Left lung (tissue), 10 donors: ENCODE measurements around the gene SNAPC5. TPM values are rescaled to one million over a fixed set of nuclear protein-coding genes. Genes with fewer than 3 reads are reported as not detected.
"Not testable (repeated sequence)": the region's sequence is repeated elsewhere in the genome, so short reads cannot be mapped to it uniquely, and the experiment has no call there.

Experiments used
- ATAC-seq: fragments of 200-7000 bp; cut with Tn5 transposase; one replicate; pipeline ENCODE4 v1.9.1; 2020; ENCODE audit warnings: moderate library complexity
- DNase-seq, 4 donors: peaks; one replicate each; pipeline ENCODE4 v3.0.0-alpha.2; 2013 to 2020
- H3K27ac ChIP-seq, 2 donors: fragments of 200-600 bp; sonication (generic) in 1 of 2; one replicate each; pipeline versions ENCODE4 v1.5.0 to v1.8.0; 2020 to 2021
- H3K27me3 ChIP-seq, 2 donors: fragments of 200-600 bp; sonication (generic) in 1 of 2; one replicate each; pipeline versions ENCODE4 v1.5.0 to v1.8.0; 2020 to 2021
- H3K36me3 ChIP-seq, 2 donors: fragments of 200-600 bp; sonication (generic) in 1 of 2; one replicate each; pipeline versions ENCODE4 v1.5.0 to v1.8.0; 2020 to 2021
- H3K4me1 ChIP-seq, 2 donors: fragments of 200-600 bp; one replicate each; pipeline ENCODE4 v1.8.0; 2021
- H3K4me3 ChIP-seq, 2 donors: fragments of 200-600 bp; sonication (generic) in 1 of 2; one replicate each; pipeline versions ENCODE4 v1.5.0 to v1.8.0; 2020 to 2021; ENCODE audit warnings: mild to moderate bottlenecking in 1 of 2
- H3K9me3 ChIP-seq, 2 donors: fragments of 200-600 bp; sonication (generic) in 1 of 2; one replicate each; pipeline versions ENCODE4 v1.5.0 to v1.8.0; 2020 to 2021
- intact Hi-C, 2 donors: fragments of 100-400 bp; cut with DNase I; formaldehyde crosslinking; loops; one replicate each; pipeline versions ENCODE4 v1.11.2 to v1.14.2; 2022
- polyA plus RNA-seq, 6 donors: library from polyadenylated mRNA; unstranded; fragments of 120-200 nt; gene quantifications; one replicate each; pipeline ENCODE4 v1.2.1, GENCODE V29; 2013; ENCODE audit not compliant: insufficient read length in 6 of 6
- total RNA-seq, 2 donors: library from RNA; stranded (reverse); fragmentation: NEBNext Ultra II Directional; extraction: Animal tissue kit (Norgen Biotek cat#: 25700); gene quantifications; one replicate each; pipeline ENCODE4 v1.2.1, GENCODE V29; 2021
- TF ChIP-seq, protein P1 (sequence below), 2 donors: fragments of 200-600 bp; sonication (generic) in 1 of 2; IDR thresholded peaks; one replicate each; pipeline versions ENCODE4 v1.5.0 to v1.8.0; 2021; ENCODE audit warnings: antibody characterized with exemption in 2 of 2
- donor health status: DM: no; HTN: yes; CAD: no.
- donor health status: DM: no; HTN: no; CAD: no.

SNAPC5 gene
- total and polyA plus RNA-seq, 8 donors = 17.9 to 33.7 (median 25.1) TPM

- ATAC-seq, intact Hi-C loops, H3K27ac ChIP-seq, H3K4me3 ChIP-seq, H3K9me3 ChIP-seq, H3K4me1 ChIP-seq, DNase-seq, H3K27me3 ChIP-seq: not testable (repeated sequence)
- H3K36me3 ChIP-seq = peaks cover 0 to 15% of the 10 kb centered on the region in 2 donors
These were observed 32.3 kb downstream of the SNAPC5 start for GRCh38 chr15:66465294-66465693.

GRCh38 chr15:66462627-66463026, 34.9 kb downstream of the SNAPC5 start:
- intact Hi-C loops = no loop called here

GRCh38 chr15:66461917-66462316, 35.6 kb downstream of the SNAPC5 start:
- TF ChIP-seq, protein P1, sequence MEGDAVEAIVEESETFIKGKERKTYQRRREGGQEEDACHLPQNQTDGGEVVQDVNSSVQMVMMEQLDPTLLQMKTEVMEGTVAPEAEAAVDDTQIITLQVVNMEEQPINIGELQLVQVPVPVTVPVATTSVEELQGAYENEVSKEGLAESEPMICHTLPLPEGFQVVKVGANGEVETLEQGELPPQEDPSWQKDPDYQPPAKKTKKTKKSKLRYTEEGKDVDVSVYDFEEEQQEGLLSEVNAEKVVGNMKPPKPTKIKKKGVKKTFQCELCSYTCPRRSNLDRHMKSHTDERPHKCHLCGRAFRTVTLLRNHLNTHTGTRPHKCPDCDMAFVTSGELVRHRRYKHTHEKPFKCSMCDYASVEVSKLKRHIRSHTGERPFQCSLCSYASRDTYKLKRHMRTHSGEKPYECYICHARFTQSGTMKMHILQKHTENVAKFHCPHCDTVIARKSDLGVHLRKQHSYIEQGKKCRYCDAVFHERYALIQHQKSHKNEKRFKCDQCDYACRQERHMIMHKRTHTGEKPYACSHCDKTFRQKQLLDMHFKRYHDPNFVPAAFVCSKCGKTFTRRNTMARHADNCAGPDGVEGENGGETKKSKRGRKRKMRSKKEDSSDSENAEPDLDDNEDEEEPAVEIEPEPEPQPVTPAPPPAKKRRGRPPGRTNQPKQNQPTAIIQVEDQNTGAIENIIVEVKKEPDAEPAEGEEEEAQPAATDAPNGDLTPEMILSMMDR (IDR thresholded peaks at IDR 0.05) = no peak
- no peak overlapping the region for H3K4me3 ChIP-seq
- ATAC-seq (no peak), DNase-seq (no peak)
- intact Hi-C loops = no loop called here
- H3K27me3 ChIP-seq = no peaks in the 10 kb centered on the region
- H3K36me3 ChIP-seq = peaks cover 0 to 15% of the 10 kb centered on the region in 2 donors
- no peak overlapping the region for H3K27ac ChIP-seq
- H3K9me3 ChIP-seq = no peaks in the 10 kb centered on the region
- peaks cover 0 to 4% of the 10 kb centered on the region in 2 donors for H3K4me1 ChIP-seq

More at GRCh38 chr15:66462627-66463026, 34.9 kb downstream of the SNAPC5 start:
- no peaks in the 10 kb centered on the region for H3K9me3 ChIP-seq
- peaks cover 0 to 4% of the 10 kb centered on the region in 2 donors for H3K4me1 ChIP-seq
- DNase-seq (no peak), ATAC-seq (no peak)
- TF ChIP-seq, protein P1 (IDR thresholded peaks at IDR 0.05) = no peak
- H3K27ac ChIP-seq = no peak overlapping the region
- H3K27me3 ChIP-seq = no peaks in the 10 kb centered on the region
- H3K4me3 ChIP-seq = no peak overlapping the region
- peaks cover 0 to 15% of the 10 kb centered on the region in 2 donors for H3K36me3 ChIP-seq

DNA sequence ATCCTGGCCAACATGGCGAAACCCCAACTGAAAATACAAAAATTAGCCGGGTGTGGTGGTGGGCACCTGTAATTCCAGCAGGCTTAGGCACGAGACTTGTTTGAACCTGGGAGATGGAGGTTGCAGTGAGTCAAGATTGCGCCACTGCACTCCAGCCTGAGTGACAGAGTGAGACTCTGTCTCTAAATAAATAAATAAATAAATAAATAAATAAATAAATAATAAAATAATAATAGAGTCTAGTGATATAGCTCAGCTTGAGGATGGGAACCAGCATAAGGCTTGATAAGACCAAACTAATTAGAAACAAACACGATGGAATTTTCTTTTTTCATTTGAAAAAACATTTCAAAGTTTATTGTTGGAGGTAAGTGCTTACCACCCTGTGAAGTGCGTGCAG, 36.3 kb downstream of the SNAPC5 start:
- not testable (repeated sequence) for DNase-seq

GRCh38 chr15:66459818-66460615, 37.5 kb downstream of the SNAPC5 start:
- DNase-seq (no peak), ATAC-seq (peak; percentile 22)
- Histone ChIP-seq H3K9me3 (no peaks in the 10 kb centered on the region), H3K27ac (no peak overlapping the region), H3K4me1 (no peaks in the 10 kb centered on the region), H3K4me3 (no peak overlapping the region), H3K27me3 (no peaks in the 10 kb centered on the region), H3K36me3 (peaks cover 0 to 15% of the 10 kb centered on the region in 2 donors)
- intact Hi-C loops = no loop called here
- TF ChIP-seq, protein P1 (IDR thresholded peaks at IDR 0.05) = no peak

More for the DNA sequence above, 36.3 kb downstream of the SNAPC5 start:
- H3K4me1 ChIP-seq, H3K9me3 ChIP-seq, ATAC-seq, H3K27ac ChIP-seq, H3K4me3 ChIP-seq, intact Hi-C loops, H3K27me3 ChIP-seq: not testable (repeated sequence)
- peaks cover 0 to 15% of the 10 kb centered on the region in 2 donors for H3K36me3 ChIP-seq

GRCh38 chr15:66456211-66456610, 41.4 kb downstream of the SNAPC5 start:
- no peak for DNase-seq
- H3K27ac ChIP-seq = no peak overlapping the region
- no peak overlapping the region for H3K4me3 ChIP-seq
- intact Hi-C loops = no loop called here
- ATAC-seq = no peak
- TF ChIP-seq, protein P1 (IDR thresholded peaks at IDR 0.05) = no peak
- no peaks in the 10 kb centered on the region for H3K27me3 ChIP-seq
- H3K36me3 ChIP-seq = no peaks in the 10 kb centered on the region
- no peaks in the 10 kb centered on the region for H3K9me3 ChIP-seq
- H3K4me1 ChIP-seq = peaks cover 0 to 11% of the 10 kb centered on the region in 2 donors
